ENCODE results near the gene TNFAIP1.

DNA sequence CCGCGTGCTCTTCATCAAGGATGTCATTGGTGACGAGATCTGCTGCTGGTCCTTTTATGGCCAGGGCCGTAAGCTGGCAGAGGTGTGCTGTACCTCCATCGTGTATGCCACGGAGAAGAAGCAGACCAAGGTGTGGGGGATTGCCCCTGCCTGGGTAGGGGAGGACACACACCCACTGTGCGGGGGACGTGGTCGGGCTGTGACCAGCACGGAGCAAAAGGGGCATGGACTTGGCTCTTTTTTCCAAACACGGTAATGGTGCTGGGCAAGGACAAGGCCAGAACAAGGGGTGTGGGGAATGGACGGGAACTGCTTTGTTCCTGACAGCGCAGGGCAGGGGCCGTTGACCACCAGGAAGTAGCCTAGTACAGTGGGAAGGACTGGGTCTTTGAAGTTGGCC is 6.8 kb downstream of the TNFAIP1 start:
- TF ChIP-seq, protein P1, sequence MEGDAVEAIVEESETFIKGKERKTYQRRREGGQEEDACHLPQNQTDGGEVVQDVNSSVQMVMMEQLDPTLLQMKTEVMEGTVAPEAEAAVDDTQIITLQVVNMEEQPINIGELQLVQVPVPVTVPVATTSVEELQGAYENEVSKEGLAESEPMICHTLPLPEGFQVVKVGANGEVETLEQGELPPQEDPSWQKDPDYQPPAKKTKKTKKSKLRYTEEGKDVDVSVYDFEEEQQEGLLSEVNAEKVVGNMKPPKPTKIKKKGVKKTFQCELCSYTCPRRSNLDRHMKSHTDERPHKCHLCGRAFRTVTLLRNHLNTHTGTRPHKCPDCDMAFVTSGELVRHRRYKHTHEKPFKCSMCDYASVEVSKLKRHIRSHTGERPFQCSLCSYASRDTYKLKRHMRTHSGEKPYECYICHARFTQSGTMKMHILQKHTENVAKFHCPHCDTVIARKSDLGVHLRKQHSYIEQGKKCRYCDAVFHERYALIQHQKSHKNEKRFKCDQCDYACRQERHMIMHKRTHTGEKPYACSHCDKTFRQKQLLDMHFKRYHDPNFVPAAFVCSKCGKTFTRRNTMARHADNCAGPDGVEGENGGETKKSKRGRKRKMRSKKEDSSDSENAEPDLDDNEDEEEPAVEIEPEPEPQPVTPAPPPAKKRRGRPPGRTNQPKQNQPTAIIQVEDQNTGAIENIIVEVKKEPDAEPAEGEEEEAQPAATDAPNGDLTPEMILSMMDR (conservative IDR thresholded peaks at IDR 0.05 in 1 of 2, IDR thresholded peaks at IDR 0.05 in 1 of 2; ENCODE audit: extremely low read depth in 1 of 2, insufficient read depth in 1 of 2, low read depth in 1 of 2, low read length in 2 of 2) = no peak
- TF ChIP-seq EZH2 (IDR thresholded peaks at IDR 0.05; ENCODE audit: borderline replicate concordance, low read length) = no peak

Data from mammary epithelial cell (primary cell).